Measurements from ENCODE around the gene TRA2A. TPM values are rescaled to one million over a fixed set of nuclear protein-coding genes. Genes with fewer than 3 reads are reported as not detected.

Gene TRA2A
- total and polyA plus RNA-seq, 9 of the 15 experiments (the other 6 are each of a cell fraction or from before 2014, with no cell fraction given) = 22.7 to 210 (median 73.9) TPM

GRCh38 chr7:23531794-23532489 is at the start of gene TRA2A (continued):
- TF ChIP-seq ARID4B (CRISPR knock-in tag; IDR thresholded peaks at IDR 0.05) = no peak
- no peak for TF ChIP-seq ZNF586 (CRISPR knock-in tag; conservative IDR thresholded peaks at IDR 0.05)
- no peak for TF ChIP-seq GTF2A2 (tag; IDR thresholded peaks at IDR 0.05)
- TF ChIP-seq KAT8 (IDR thresholded peaks at IDR 0.05; ENCODE audit: low read depth) = peak; percentile 30; the same call in 1 of the 2 replicates
- TF ChIP-seq SP2 (IDR thresholded peaks at IDR 0.05; ENCODE audit: extremely low read depth, low read depth, low read length, poor library complexity, severe bottlenecking) = no peak
- TF ChIP-seq SIN3A (IDR thresholded peaks at IDR 0.05; ENCODE audit: borderline replicate concordance in 2 of 2, control insufficient read depth in 1 of 2, low read depth in 2 of 2, low read length in 2 of 2) = 0 out of 4 replicates have a peak, but pooled peaks have one; percentile 18 to 28
- TF ChIP-seq ZNF217 (CRISPR knock-in tag; IDR thresholded peaks at IDR 0.05) = no peak
- TF ChIP-seq ZNF232 (CRISPR knock-in tag; IDR thresholded peaks at IDR 0.05) = no peak
- no peak; the same call in 1 of the 2 replicates for TF ChIP-seq ESRRA (IDR thresholded peaks at IDR 0.05; ENCODE audit: borderline replicate concordance, low read depth)
- no peak; the same call in 1 of the 2 replicates for TF ChIP-seq BCOR (IDR thresholded peaks at IDR 0.05)
- peak; percentile 98 for TF ChIP-seq GTF2E2 (tag; IDR thresholded peaks at IDR 0.05)
- no peak for TF ChIP-seq EHMT2 (IDR thresholded peaks at IDR 0.05)
- TF ChIP-seq RNF219 (CRISPR knock-in tag; IDR thresholded peaks at IDR 0.05) = no peak
- TF ChIP-seq ATF1 (CRISPR knock-in tag; IDR thresholded peaks at IDR 0.05) = peak; percentile 77
- TF ChIP-seq ATF1 (tag; IDR thresholded peaks at IDR 0.05) = peak; percentile 99
- TF ChIP-seq, protein P1, sequence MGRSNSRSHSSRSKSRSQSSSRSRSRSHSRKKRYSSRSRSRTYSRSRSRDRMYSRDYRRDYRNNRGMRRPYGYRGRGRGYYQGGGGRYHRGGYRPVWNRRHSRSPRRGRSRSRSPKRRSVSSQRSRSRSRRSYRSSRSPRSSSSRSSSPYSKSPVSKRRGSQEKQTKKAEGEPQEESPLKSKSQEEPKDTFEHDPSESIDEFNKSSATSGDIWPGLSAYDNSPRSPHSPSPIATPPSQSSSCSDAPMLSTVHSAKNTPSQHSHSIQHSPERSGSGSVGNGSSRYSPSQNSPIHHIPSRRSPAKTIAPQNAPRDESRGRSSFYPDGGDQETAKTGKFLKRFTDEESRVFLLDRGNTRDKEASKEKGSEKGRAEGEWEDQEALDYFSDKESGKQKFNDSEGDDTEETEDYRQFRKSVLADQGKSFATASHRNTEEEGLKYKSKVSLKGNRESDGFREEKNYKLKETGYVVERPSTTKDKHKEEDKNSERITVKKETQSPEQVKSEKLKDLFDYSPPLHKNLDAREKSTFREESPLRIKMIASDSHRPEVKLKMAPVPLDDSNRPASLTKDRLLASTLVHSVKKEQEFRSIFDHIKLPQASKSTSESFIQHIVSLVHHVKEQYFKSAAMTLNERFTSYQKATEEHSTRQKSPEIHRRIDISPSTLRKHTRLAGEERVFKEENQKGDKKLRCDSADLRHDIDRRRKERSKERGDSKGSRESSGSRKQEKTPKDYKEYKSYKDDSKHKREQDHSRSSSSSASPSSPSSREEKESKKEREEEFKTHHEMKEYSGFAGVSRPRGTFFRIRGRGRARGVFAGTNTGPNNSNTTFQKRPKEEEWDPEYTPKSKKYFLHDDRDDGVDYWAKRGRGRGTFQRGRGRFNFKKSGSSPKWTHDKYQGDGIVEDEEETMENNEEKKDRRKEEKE (IDR thresholded peaks at IDR 0.05; ENCODE audit: borderline replicate concordance in 1 of 2, control insufficient read depth in 1 of 2, low read depth in 2 of 2, low read length in 1 of 2) = no peak
- TF ChIP-seq ZNF23 (CRISPR knock-in tag; IDR thresholded peaks at IDR 0.05) = no peak
- TF ChIP-seq KDM1A (IDR thresholded peaks at IDR 0.05) = 0 out of 4 replicates have a peak, but pooled peaks of 1 of the 2 experiments have one; percentile 45
- peak; percentile 95 for TF ChIP-seq CHD2 (IDR thresholded peaks at IDR 0.05; ENCODE audit: low read depth, low read length)

Measured in K562 (cell line).